ENCODE data around the gene BGN. TPM values are rescaled to one million over a fixed set of nuclear protein-coding genes. Genes with fewer than 3 reads are reported as not detected.

Gene BGN
- total RNA-seq, 1 experiment from 2014 or later = 94.7 TPM

GRCh38 chrX:153474266-153474665 lies 20.5 kb upstream of the BGN start:
- Histone ChIP-seq H3K36me3 (no peaks in the 10 kb centered on the region), H3K27me3 (no peaks in the 10 kb centered on the region), H3K4me3 (no peak overlapping the region), H3K9me3 (no peaks in the 10 kb centered on the region)
- no peak for DNase-seq

GRCh38 chrX:153474718-153475117 lies 20.1 kb upstream of the BGN start:
- H3K36me3 ChIP-seq = no peaks in the 10 kb centered on the region
- no peaks in the 10 kb centered on the region for H3K27me3 ChIP-seq
- H3K4me3 ChIP-seq = no peak overlapping the region
- DNase-seq = peak; percentile 87
- no peaks in the 10 kb centered on the region for H3K9me3 ChIP-seq

GRCh38 chrX:153475271-153475670 lies 19.5 kb upstream of the BGN start:
- Histone ChIP-seq H3K27me3 (no peaks in the 10 kb centered on the region), H3K4me3 (no peak overlapping the region), H3K9me3 (no peaks in the 10 kb centered on the region), H3K36me3 (no peaks in the 10 kb centered on the region)
- no peak for DNase-seq

- Histone ChIP-seq H3K9me3 (no peaks in the 10 kb centered on the region), H3K36me3 (no peaks in the 10 kb centered on the region), H3K27me3 (no peaks in the 10 kb centered on the region), H3K4me3 (no peak overlapping the region)
- no peak for DNase-seq
Measured at GRCh38 chrX:153475751-153476281, 19.0 kb upstream of the BGN start.

- Histone ChIP-seq H3K9me3 (no peaks in the 10 kb centered on the region), H3K36me3 (no peaks in the 10 kb centered on the region), H3K4me3 (no peak overlapping the region), H3K27me3 (no peaks in the 10 kb centered on the region)
- DNase-seq = peak; percentile 88
Measured at GRCh38 chrX:153476666-153477363, 18.0 kb upstream of the BGN start.

- Histone ChIP-seq H3K9me3 (no peaks in the 10 kb centered on the region), H3K4me3 (no peak overlapping the region)
- DNase-seq = no peak
Measured at GRCh38 chrX:153477364-153477857, 17.4 kb upstream of the BGN start.

GRCh38 chrX:153477901-153478300 lies 16.9 kb upstream of the BGN start:
- Histone ChIP-seq H3K9me3 (no peaks in the 10 kb centered on the region), H3K36me3 (no peaks in the 10 kb centered on the region), H3K4me3 (no peak overlapping the region), H3K27me3 (no peaks in the 10 kb centered on the region)
- peak; percentile 74 for DNase-seq

More at GRCh38 chrX:153477364-153477857, 17.4 kb upstream of the BGN start:
- Histone ChIP-seq H3K36me3 (no peaks in the 10 kb centered on the region), H3K27me3 (no peaks in the 10 kb centered on the region)

GRCh38 chrX:153478746-153479145 lies 16.0 kb upstream of the BGN start:
- Histone ChIP-seq H3K9me3 (no peaks in the 10 kb centered on the region), H3K27me3 (no peaks in the 10 kb centered on the region), H3K36me3 (no peaks in the 10 kb centered on the region), H3K4me3 (no peak overlapping the region)
- DNase-seq = no peak

GRCh38 chrX:153481043-153481442 lies 13.7 kb upstream of the BGN start:
- no peak for DNase-seq
- H3K4me3 ChIP-seq = no peak overlapping the region
- no peaks in the 10 kb centered on the region for H3K9me3 ChIP-seq
- H3K36me3 ChIP-seq = no peaks in the 10 kb centered on the region
- H3K27me3 ChIP-seq = no peaks in the 10 kb centered on the region

- DNase-seq = no peak
- H3K36me3 ChIP-seq = no peaks in the 10 kb centered on the region
- no peaks in the 10 kb centered on the region for H3K9me3 ChIP-seq
- no peaks in the 10 kb centered on the region for H3K27me3 ChIP-seq
- H3K4me3 ChIP-seq = no peak overlapping the region
Measured at GRCh38 chrX:153482376-153483015, 12.3 kb upstream of the BGN start.

- no peaks in the 10 kb centered on the region for H3K27me3 ChIP-seq
- no peaks in the 10 kb centered on the region for H3K9me3 ChIP-seq
- H3K4me3 ChIP-seq = no peak overlapping the region
- no peak for DNase-seq
- H3K36me3 ChIP-seq = no peaks in the 10 kb centered on the region
Measured at GRCh38 chrX:153485396-153486080, 9.2 kb upstream of the BGN start.

GRCh38 chrX:153486171-153486570 lies 8.6 kb upstream of the BGN start:
- H3K27me3 ChIP-seq = no peaks in the 10 kb centered on the region
- H3K4me3 ChIP-seq = no peak overlapping the region
- no peaks in the 10 kb centered on the region for H3K9me3 ChIP-seq
- no peak for DNase-seq
- no peaks in the 10 kb centered on the region for H3K36me3 ChIP-seq

- no peaks in the 10 kb centered on the region for H3K27me3 ChIP-seq
- DNase-seq = peak; percentile 86
- no peak overlapping the region for H3K4me3 ChIP-seq
Measured at GRCh38 chrX:153487590-153488071, 7.1 kb upstream of the BGN start.

GRCh38 chrX:153488231-153488914 lies 6.4 kb upstream of the BGN start:
- no peak overlapping the region for H3K4me3 ChIP-seq
- peak; percentile 84 for DNase-seq
- H3K9me3 ChIP-seq = no peaks in the 10 kb centered on the region
- no peaks in the 10 kb centered on the region for H3K27me3 ChIP-seq
- H3K36me3 ChIP-seq = no peaks in the 10 kb centered on the region

More at GRCh38 chrX:153487590-153488071, 7.1 kb upstream of the BGN start:
- no peaks in the 10 kb centered on the region for H3K9me3 ChIP-seq
- H3K36me3 ChIP-seq = no peaks in the 10 kb centered on the region

- Histone ChIP-seq H3K27me3 (no peaks in the 10 kb centered on the region), H3K36me3 (no peaks in the 10 kb centered on the region; the same call in 1 of the 2 replicates), H3K9me3 (no peaks in the 10 kb centered on the region), H3K4me3 (no peak overlapping the region)
- peak; percentile 53 for DNase-seq
Measured at GRCh38 chrX:153490217-153490930, 4.4 kb upstream of the BGN start.

- Histone ChIP-seq H3K36me3 (peaks cover 10% of the 10 kb centered on the region), H3K27me3 (no peaks in the 10 kb centered on the region), H3K4me3 (no peak overlapping the region), H3K9me3 (no peaks in the 10 kb centered on the region)
- no peak for DNase-seq
Measured at GRCh38 chrX:153491351-153491914, 3.3 kb upstream of the BGN start.
